HCT116 (cell line): ENCODE data around the gene THRB.

Experiments
- CEBPB ChIP-seq: IDR thresholded peaks from 2 replicates; pipeline ENCODE4 v1.6.1; 2012; ENCODE audit warnings: low read depth
- CTCF ChIP-seq, 3 experiments: fragments of 200-600 bp in 1 of 3; sonication (generic) in 1 of 3; IDR thresholded peaks in 2 of 3; conservative IDR thresholded peaks in 1 of 3; 2 replicates each; pipeline ENCODE4 v1.5.1; 2012 to 2017; ENCODE audit warnings: low read depth in 2 of 3, low read length in 2 of 3, antibody characterized with exemption in 1 of 3, borderline replicate concordance in 1 of 3, control low read depth in 1 of 3, mild to moderate bottlenecking in 1 of 3, mixed read lengths in 1 of 3, mixed run types in 1 of 3, moderate library complexity in 1 of 3; ENCODE audit not compliant: insufficient read depth in 1 of 3
- EGR1 ChIP-seq: IDR thresholded peaks from 2 replicates; pipeline ENCODE4 v1.6.1; 2012; ENCODE audit warnings: low read depth
- EZH2 ChIP-seq: fragments of 200-600 bp; sonication (generic); IDR thresholded peaks from 2 replicates; pipeline ENCODE4 v1.6.1; 2017; ENCODE audit warnings: antibody characterized with exemption, mixed run types
- JUND ChIP-seq: IDR thresholded peaks from 2 replicates; pipeline ENCODE4 v1.6.1; 2012
- POLR2A ChIP-seq: IDR thresholded peaks from 2 replicates; pipeline ENCODE4 v1.7.0; 2011; ENCODE audit warnings: borderline replicate concordance; ENCODE audit not compliant: insufficient read depth, insufficient read length; ENCODE audit errors: extremely low read depth
- POLR2AphosphoS5 ChIP-seq: IDR thresholded peaks from 2 replicates; pipeline ENCODE4 v1.6.1; 2011; ENCODE audit warnings: mild to moderate bottlenecking, low read depth, low read length, moderate library complexity
- RAD21 ChIP-seq: IDR thresholded peaks from 2 replicates; pipeline ENCODE4 v1.6.1; 2012; ENCODE audit warnings: low read depth, mild to moderate bottlenecking
- REST ChIP-seq: IDR thresholded peaks from 2 replicates; pipeline ENCODE4 v1.6.1; 2012; ENCODE audit warnings: low read depth
- SP1 ChIP-seq: IDR thresholded peaks from 2 replicates; pipeline ENCODE4 v1.6.1; 2012; ENCODE audit warnings: low read depth
- TCF7L2 ChIP-seq: IDR thresholded peaks from 2 replicates; pipeline ENCODE4 v1.7.0; 2011; ENCODE audit warnings: borderline replicate concordance, inconsistent platforms; ENCODE audit not compliant: insufficient read depth, insufficient read length; ENCODE audit errors: extremely low read depth
- YY1 ChIP-seq: IDR thresholded peaks from 2 replicates; pipeline ENCODE4 v1.6.1; 2011; ENCODE audit warnings: low read length, low read depth, moderate library complexity, mild to moderate bottlenecking; ENCODE audit not compliant: insufficient replicate concordance; ENCODE audit errors: extremely low read depth
- ZNF274 ChIP-seq: fragments of 200-500 bp; sonication (Bioruptor generic); IDR thresholded peaks from 2 replicates; pipeline ENCODE4 v1.6.1; 2014; ENCODE audit warnings: mild to moderate bottlenecking, low read depth, low read length, inconsistent platforms

DNA sequence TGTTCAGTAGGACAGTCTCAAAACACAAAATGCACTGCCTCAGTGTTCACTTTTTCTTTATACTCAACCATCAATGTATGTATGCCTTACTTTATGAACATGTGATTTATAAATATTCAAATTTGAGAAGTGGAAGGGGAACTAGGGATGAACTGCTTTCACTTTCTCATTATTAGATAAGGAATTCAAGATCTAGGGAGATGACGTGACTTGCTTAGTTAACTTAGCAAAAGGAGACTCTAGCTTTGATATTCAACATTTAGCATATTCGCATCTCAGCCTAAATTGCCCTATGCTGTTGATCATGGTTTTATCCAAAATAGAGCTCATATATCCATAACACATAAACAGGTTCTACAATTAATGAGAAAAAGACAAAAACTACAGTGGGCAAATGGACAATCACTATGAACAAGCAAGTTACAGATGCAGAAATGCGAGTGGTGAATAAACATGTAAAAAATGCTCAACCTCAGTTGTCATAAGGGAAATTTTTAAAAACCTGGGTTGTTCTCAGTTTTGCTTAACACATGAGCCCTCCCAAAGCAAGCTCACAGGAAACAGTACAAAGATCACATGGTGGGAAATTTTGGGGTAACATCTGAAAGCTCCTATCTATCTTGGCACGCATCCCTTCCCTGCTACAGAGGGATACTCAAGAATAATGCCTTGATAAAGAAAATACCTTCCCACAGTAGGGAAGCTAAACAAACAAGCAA lies 269.8 kb downstream of the THRB start:
- TF ChIP-seq EZH2 (no peak), POLR2AphosphoS5 (no peak), ZNF274 (no peak), CTCF (IDR thresholded peaks at IDR 0.05 in 2 of 3, conservative IDR thresholded peaks at IDR 0.05 in 1 of 3; ENCODE audit: borderline replicate concordance in 1 of 3, insufficient read depth in 1 of 3, low read depth in 2 of 3, low read length in 2 of 3) (no peak), RAD21 (no peak), POLR2A (no peak), JUND (no peak), SP1 (no peak), EGR1 (no peak), REST (no peak), CEBPB (no peak), YY1 (no peak), TCF7L2 (no peak)
